Measurements from ENCODE around the gene JOSD2. TPM values are rescaled to one million over a fixed set of nuclear protein-coding genes. Genes with fewer than 3 reads are reported as not detected.
A peak's percentile ranks its signal among the peaks of the same experiment; 100 is the strongest.

JOSD2 gene
- total RNA-seq, 1 experiment from 2014 or later = 40.9 TPM

- H3K4me3 ChIP-seq (replicated peaks in 1 of 2; ENCODE audit: low read depth in 1 of 2, low read length in 2 of 2) = peak overlapping the region in 1 of 2 experiments; percentile 38; a peak in 2 of 4 replicates
- intact Hi-C loops (cut with micrococcal nuclease) = loop anchor here (1.0 to 2.0 kb wide), 2 partner anchors 93 to 104 kb away; no protein-coding TSS in a partner anchor
- H3K9ac ChIP-seq (ENCODE audit: low read length) = peak overlapping the region; percentile 45
- H3K9me2 ChIP-seq (ENCODE audit: insufficient read depth) = no peaks in the 10 kb centered on the region
- H3K27me3 ChIP-seq (ENCODE audit: insufficient read depth, low read length) = no peaks in the 10 kb centered on the region
- no peaks in the 10 kb centered on the region for H3K9me3 ChIP-seq (ENCODE audit: control insufficient read depth in 1 of 2, insufficient read depth in 1 of 2, low read depth in 1 of 2, low read length in 2 of 2)
- no TSS peak for BruUV-seq (replicated peaks)
- no peak overlapping the region for H3K27ac ChIP-seq (ENCODE audit: low read depth, low read length)
- ChIA-PET RAD21 (ENCODE audit: low non-redundant PET in 1 of 2, low total read pairs in 2 of 2, uncharacterized antibody in 2 of 2, unreplicated experiment in 2 of 2) (interaction anchor here (0.6 to 0.9 kb wide), 2 partner anchors 92 to 97 kb away, joined by 3 to 5 read pairs; no protein-coding TSS in a partner anchor), POLR2A (interaction anchor here (0.9 to 1.5 kb wide), 2 partner anchors 77 to 92 kb away, joined by 4 read pairs; partner anchors contain the start of gene POLD1), CTCF (interaction anchor here (1.2 to 1.6 kb wide), 5 partner anchors 13 to 104 kb away, joined by 3 to 9 read pairs (median 7); partner anchors contain the start of gene NR1H2)
- TF ChIP-seq CTCF (IDR thresholded peaks at IDR 0.05 in 2 of 3, conservative IDR thresholded peaks at IDR 0.05 in 1 of 3; ENCODE audit: borderline replicate concordance in 1 of 3, insufficient read depth in 1 of 3, low read depth in 2 of 3, low read length in 2 of 3) (peak; percentile 81 to 85 (median 82)), TCF7L2 (IDR thresholded peaks at IDR 0.05; ENCODE audit: borderline replicate concordance, extremely low read depth, insufficient read depth, insufficient read length) (peak; percentile 67), EZH2phosphoT487 (IDR thresholded peaks at IDR 0.05; ENCODE audit: borderline replicate concordance) (no peak), CBX3 (IDR thresholded peaks at IDR 0.05; ENCODE audit: low read depth) (no peak), RAD21 (IDR thresholded peaks at IDR 0.05; ENCODE audit: low read depth) (peak; percentile 86), SIN3A (IDR thresholded peaks at IDR 0.05; ENCODE audit: low read depth) (no peak)
- ATAC-seq (peak; percentile 74), DNase-seq (ENCODE audit: low read depth, low spot score) (peak; percentile 48)
- H3K4me1 ChIP-seq (ENCODE audit: control insufficient read depth in 1 of 2, insufficient read depth in 2 of 2, low read length in 2 of 2) = peaks cover 13 to 36% of the 10 kb centered on the region in 2 experiments
- H3K79me2 ChIP-seq (ENCODE audit: insufficient read depth, low read length) = no peaks in the 10 kb centered on the region
- H3K4me2 ChIP-seq (ENCODE audit: low read length) = peak overlapping the region; percentile 73
- peak overlapping the region; percentile 97 for H2AFZ ChIP-seq (ENCODE audit: low read depth, low read length, poor library complexity, severe bottlenecking)
- H3K36me3 ChIP-seq (ENCODE audit: control insufficient read depth in 1 of 2, insufficient read depth in 2 of 2, low read length in 2 of 2) = no peaks in the 10 kb centered on the region
- no peaks in the 10 kb centered on the region for H4K20me1 ChIP-seq (ENCODE audit: insufficient read depth)
Observed at GRCh38 chr19:50461066-50461875, 49.7 kb downstream of the JOSD2 start.

Data from HCT116 (cell line).